GM21526 (cell line): Measurements from ENCODE around the gene LGALS3BP.

Experiments used
- ATAC-seq: cut with Tn5 transposase; IDR thresholded peaks from one replicate; pipeline ENCODE4 v1.9.1; 2021; ENCODE audit warnings: moderate library complexity; ENCODE audit not compliant: unreplicated experiment, low FRiP score

Gene LGALS3BP

DNA sequence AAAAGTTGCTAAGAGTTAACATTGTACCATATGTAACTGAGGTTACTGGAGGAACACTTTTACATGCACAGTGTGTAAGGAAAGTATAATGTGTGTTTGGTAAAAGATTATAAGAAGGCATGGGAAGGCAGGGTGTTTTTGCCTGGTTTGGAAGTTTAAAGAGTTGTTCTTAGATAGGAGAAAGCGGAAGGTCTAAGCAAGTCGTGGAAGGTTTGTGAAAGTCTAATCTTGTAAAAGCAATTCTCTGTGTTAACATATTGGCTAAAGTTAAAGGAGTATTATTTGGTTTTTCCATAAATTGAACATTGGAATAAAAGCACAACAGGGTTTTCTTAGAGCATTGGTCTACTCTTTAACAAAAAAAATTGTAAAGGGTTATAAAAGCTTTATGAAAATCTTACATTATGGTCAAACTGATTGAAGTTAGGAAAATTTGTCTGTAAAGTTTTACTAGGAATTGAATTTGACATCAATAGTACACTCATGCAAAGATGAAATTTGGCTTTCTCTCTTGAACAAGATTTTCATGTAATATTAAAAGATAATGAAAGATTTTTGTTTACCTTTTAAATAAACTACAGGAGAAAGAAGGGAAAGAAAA is 34.5 kb upstream of the LGALS3BP start:
- ATAC-seq: no peak

DNA sequence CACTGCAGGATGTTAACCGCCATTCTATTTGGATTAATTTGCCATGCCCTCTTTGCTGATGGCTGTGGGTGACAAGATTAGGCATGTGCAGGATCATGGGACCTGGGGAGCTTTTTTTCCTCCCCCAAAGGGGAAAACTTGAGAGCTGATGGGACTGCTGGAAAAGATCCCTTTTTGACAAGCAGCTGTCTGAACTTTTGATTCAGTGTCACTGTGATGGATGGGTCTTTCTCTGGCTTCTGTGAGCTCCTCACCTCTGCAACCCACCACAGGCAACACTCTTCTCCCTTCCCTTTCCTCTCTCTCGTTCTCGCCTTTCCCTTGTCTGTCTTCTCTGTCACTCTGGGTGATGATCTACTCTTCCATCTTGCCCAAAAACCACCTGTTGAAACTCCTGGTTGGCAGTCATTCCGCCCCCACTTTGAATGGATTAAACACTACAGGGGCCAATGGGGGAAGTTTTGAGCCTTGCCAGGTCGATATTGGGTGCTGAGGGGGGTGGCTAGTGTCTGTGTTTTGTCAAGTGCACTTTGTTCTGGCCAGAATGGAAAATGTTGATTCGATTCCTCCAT is 32.9 kb upstream of the LGALS3BP start:
- ATAC-seq: no peak

- no peak for ATAC-seq
Measured at GRCh38 chr17:79011451-79012147, 31.9 kb upstream of the LGALS3BP start.

DNA sequence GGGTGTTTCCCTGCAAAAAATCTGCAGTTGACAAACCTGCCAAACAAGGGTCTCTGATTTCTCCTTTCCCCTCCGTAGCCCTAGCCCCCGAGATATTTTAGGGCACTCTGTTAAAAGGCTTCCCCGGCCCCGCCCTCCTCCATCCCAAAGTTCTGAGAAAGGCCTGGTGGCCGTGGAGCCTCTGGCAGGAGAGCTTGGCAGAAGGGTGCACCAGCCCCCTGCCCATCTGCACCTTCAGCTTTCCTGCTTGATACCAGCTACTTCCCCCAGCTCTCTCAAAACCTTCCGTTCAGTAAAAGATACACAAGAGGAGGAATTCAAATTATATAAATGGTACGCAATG is 30.6 kb upstream of the LGALS3BP start:
- no peak for ATAC-seq

GRCh38 chr17:79009397-79010303 is 29.9 kb upstream of the LGALS3BP start, which contains the start of gene CANT1:
CANT1 (minus strand) TSS chr17:79009764; CDS start chr17:78997622, 12,142 bp downstream.
- ATAC-seq: peak; percentile 87

- ATAC-seq: no peak
Measured at GRCh38 chr17:79008666-79009387, 29.1 kb upstream of the LGALS3BP start.

GRCh38 chr17:79007504-79008381 is 28.0 kb upstream of the LGALS3BP start:
- ATAC-seq: no peak

GRCh38 chr17:79006794-79007503 is 27.2 kb upstream of the LGALS3BP start:
- no peak for ATAC-seq

DNA sequence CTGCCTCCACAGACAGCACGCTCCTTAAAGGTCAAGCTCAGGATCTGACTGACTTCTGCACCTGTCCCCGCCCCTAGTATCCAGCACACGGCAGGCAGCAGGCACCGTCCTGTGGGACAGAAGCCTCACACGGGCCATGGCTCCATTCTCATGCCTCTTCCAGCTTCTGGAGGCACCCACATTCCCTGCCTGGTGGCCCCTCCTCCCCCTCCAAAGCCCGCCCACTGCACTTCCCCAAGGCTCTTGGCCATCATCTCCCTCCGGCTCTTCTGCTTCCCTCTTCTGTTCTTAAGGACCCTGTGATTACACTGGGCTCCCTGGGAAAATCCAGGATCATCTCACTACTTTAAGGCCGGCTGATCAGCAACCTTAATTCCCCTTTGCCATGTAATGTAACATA is 26.3 kb upstream of the LGALS3BP start:
- ATAC-seq: no peak

DNA sequence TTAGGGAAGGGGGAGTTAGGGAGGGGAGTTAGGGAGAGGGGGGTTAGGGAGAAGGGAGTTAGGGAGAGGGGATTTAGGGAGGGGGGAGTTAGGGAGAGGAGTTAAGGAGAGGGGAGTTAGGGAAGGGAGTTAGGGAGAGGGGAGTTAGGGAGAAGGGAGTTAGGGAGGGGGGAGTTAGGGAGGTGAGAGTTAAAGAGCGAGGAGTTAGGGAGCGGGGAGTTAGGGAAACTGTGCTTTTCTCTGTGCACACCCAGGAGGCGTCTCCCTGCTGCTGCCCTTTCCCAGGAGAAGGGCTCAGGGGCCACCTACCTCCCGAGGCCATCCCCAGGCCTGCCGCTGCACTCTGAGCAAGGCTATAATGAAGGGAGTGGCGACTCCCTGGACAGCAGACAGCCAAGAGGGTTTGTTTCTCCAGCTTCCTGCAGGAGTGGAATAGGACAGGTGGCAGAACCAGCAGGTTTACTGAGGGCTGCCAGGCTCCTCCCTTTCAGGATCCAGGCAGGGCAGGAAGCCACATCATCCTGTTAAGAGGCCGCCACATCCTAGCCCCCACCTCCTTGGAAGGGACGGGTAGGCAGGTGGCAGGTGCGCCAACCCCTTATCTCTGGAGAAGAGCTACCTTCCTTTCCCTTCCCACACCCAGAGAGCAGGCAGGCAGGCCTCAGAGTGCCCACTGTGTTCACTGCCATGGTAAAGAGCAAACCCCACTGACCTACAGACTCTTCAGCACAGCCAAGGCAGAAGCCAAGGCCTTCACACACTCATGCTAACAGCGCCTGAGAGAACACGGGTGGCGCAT is 25.5 kb upstream of the LGALS3BP start:
- no peak for ATAC-seq

DNA sequence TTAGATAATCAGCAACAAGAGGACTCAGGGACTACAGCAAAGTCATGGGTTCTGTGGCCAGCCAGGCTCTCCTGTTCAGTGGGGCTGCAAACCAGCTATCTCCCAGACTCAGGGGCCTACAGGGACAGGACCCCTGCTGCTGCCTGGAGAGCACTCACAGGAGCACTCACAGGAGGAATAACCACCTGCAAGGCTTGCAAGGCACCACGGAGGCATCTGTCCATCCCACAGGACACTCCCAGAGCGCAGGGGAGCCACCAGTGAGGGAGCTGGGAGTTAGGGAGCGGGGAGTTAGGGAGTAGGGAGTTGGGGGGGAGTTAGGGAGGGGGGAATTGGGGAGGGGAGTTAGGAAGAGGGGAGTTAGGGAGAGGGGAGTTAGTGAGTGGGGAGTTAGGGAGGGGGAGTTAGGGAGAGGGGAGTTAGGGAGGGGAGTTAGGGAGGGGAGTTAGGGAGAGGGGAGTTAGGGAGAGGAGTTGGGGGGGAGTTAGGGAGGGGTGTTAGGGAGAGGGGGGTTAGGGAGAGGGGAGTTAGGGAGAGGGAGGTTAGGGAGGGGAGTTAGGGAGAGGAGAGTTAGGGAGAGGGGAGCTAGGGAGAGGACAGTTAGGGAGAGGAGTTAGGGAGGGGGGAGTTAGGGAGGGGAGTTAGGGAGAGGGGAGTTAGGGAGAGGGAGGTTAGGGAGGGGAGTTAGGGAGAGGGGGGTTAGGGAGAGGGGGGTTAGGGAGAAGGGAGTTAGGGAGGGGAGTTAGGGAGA is 24.1 kb upstream of the LGALS3BP start:
- ATAC-seq: no peak

DNA sequence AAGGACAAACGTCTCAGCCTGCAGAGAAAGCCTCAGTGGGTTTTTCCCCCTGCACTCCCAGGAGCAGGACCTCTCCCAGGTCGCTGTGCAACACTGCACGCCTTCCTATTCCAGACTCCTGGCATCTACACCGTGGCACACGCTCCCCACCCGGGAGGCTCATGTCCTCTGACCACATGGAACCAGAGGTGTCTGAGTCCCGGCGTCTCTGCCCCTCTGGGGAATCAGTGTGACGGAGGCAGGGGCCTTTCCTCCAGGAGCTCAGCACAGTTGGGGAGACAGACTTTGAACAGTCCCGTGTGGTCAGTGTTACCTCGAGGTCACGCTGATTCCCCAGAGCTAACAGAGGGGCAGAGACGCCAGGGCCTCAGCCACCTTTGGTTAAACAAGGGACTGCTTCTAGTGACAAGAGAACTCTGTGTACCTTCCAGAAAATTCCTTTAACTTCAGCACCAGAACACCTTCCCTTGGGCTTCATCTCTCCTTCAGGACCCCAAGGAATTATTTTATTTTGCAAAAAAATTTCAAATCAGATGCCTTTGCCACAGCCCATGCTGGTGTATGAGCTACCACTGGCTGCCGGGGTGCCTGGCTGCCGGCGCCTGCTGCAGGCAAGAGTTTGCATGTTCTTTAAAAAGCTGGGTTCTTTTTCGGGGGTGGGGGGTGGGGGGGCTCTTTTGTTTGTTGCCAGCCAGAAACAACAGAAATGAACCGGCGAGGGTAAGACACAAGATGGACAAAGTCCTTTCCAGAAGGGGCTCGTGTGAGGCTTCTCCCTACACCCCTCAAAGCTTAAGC is 23.3 kb upstream of the LGALS3BP start:
- ATAC-seq: no peak

DNA sequence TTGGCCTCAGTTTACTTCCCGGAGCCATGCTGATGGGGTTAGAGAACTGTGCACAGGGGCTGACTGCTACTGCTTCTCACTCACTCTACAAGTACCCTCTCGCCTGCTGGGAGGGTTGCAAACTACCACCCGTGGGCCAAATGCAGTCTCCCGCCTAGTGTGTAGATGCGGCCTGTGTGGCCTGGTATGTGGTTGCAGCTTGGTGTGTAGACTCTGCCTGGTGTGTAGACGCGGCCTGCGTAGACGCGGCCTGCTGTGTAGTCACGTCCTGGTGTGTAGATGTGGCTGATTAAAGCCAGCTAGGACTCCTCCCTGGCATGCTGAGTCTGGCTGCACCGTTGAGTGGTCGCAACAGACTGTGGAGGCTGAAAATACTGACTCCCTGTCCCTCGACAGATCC is 22.6 kb upstream of the LGALS3BP start:
- ATAC-seq: no peak

GRCh38 chr17:79001190-79002020 is 21.7 kb upstream of the LGALS3BP start:
- no peak for ATAC-seq

GRCh38 chr17:79000396-79001189 is 20.9 kb upstream of the LGALS3BP start:
- no peak for ATAC-seq
